Middle frontal gyrus (tissue), 1 donor: ENCODE data around the gene MRPL3.
A peak's percentile ranks its signal among the peaks of the same experiment; 100 is the strongest.

Experiments
- DNase-seq: peaks from one replicate; pipeline ENCODE4 v3.0.0-alpha.2; 2015; ENCODE audit warnings: low spot score; ENCODE audit errors: extremely low spot score

MRPL3 gene

DNA sequence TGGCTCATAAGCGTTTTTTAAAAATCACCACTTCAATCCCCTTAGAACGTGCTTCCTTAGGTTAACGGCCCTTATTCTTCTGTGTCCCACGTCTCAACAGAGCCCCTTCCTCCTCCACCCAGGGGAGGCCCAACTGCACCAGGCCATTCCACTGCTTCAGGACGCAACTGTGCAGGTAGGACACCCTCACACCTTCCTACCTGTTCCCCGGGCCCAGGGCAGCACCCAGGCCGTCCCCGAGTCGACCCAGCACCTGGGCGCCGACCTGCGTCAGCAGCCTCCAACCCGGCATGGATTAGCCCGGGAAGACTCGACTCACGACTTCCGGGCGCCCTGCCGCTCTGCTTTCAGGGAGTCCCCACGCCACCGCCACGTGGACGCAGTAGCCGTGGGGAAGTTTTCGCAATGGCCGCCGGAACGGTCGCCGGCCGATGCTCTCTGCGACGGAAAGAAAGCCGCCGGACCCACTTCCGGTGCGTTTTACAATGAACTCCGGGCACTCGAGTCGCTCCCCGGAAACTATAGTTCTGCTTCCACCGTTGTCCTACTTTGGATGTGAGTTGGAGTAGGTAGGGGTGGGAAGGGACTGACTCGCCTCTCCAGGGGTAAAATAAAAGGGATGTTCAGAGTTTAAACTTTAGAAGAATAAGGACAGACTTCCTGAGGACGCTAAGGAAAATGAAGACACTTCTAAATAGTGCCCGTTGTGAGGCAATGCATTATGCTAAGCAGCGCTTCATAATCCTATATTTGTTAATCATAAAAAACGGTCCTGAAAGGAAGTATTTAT lies at the start of gene MRPL3:
MRPL3 (minus strand) TSS at position 442 of the 790 bp plus-strand sequence; CDS start at position 292, 150 bp downstream.
- peak; percentile 85 for DNase-seq

DNA sequence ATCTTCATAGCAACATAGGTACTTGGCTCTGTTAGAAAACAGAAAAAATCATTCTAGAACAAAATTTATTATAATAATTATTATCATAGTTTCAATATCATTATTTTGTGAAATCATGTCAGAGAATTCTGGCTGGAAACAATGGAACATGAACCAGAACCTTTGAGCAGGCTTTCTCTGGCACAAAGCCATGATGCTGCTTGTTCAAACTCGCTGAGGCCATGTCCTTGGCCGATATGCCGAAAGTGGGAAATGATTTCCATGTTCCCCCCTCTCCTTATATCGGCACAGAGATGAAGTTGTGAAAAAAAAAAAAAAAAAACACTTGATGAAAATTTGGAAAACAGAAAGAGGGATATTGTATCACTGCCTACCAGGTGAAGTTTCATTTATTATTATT lies 49.0 kb upstream of the MRPL3 start:
- DNase-seq: no peak

DNA sequence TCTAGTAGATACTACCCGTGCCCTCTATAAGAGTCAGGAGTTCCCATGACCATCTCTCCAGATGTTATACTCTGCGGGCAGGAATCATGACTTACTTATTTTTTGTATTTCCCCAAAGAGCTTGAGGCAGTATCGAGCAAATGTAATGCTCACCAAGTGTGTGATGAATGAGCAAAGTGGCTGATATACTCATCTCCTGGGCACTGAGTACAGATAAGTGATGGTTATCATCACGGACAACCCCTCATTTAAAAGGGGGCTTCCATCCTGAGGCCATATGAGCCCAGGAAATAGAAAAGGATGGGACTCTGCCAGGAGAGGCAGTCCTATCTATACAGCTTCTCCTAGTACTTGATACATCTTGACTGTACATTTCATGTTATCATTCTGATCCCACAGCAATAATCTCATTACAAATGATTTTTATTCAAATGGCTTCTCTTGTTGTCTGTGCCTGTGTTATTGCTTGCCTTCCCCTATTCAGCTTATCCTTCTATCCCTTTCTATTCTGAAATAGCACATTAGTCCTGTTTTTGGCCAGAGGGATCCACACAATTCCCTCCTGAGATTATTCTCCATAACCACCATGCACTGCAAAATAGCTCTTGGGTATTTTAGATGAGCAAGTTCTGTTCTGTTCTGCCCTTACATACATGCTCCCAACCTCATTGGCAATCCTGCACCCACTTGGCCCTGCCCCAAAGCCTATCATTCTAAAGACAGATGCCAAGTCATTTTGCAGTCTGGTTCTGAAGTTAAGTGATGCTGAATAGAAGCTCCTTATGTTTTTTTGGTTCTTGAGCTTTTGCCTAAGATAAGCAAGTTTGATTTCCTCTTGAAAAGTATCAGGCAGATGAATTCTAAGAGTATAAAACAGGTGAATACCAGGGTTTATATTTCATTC lies 48.0 kb upstream of the MRPL3 start:
- DNase-seq: no peak

DNA sequence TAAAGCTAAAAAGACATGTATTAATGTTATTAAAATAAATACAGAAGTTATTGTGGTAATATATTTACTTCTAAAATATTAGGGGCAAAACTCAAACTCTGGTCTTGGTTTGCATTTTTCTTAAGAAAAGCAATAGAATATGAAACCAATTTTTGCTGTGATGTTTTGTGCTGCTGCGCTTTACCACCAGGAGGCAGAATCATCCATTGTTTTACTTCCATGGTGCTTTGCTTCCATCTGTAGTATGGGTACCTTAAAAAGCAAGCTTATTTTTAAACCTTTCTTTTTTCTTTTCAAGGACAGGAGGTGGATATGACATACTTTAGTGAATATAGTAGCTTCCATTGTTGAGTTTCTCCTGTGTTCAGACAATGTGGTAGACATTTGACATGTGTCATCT lies 46.6 kb upstream of the MRPL3 start:
- no peak for DNase-seq

DNA sequence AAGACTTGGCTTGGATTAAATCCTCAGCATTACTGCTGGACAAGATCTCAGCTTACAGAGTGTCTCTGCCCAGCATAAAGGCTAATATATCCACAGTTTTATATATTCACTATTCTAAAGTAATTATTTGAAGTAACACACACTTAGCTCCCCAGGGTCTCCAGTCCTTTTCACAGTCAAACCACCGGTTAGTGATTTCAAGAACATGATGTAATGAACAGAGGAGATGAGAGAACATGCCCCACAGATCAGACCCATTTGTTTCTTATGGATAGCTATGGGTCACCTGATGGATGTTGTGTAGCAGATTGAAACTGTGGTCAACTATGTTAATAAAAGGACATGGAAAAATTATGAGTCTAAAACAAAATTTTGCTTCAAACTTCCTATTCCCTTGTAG lies 44.8 kb upstream of the MRPL3 start:
- DNase-seq: no peak

DNA sequence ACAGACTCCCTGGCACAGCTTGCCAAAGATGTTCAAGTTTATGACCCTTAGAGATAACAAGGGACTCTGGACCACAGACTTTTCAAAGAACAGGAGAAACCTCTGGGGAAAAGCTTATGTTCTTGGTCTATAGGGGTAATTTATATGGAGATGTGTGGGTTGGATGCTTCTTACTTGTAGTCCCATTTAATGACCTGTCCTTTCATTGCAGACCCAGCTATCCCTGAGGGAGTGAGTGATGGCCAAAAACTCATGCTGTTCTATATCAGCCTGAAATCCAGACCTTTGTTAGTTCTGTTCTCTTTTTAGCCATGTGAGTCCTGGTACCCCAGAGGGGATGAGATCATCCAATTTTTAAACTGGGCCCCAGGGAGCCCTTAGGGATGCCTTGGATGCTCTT lies 43.7 kb upstream of the MRPL3 start:
- DNase-seq: no peak

DNA sequence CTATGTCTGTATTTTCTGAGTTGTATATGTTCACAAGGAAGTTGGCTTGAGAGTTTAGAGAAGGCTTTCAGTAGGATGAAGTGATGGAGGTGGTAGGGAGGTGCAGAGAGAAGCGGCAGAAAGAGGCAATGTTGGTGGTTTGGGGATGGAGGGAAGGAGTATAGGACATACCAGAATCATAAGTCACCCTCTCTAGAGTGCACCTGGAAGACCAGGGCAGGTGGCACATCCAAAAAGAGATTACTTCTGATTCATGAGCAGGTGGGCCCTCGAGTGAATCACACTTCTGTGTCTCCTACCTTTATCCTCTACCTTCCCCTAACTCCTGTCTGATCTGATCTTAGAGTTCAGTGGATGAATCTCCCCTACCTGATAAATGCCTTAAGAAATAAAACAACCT lies 41.8 kb upstream of the MRPL3 start:
- DNase-seq: no peak

DNA sequence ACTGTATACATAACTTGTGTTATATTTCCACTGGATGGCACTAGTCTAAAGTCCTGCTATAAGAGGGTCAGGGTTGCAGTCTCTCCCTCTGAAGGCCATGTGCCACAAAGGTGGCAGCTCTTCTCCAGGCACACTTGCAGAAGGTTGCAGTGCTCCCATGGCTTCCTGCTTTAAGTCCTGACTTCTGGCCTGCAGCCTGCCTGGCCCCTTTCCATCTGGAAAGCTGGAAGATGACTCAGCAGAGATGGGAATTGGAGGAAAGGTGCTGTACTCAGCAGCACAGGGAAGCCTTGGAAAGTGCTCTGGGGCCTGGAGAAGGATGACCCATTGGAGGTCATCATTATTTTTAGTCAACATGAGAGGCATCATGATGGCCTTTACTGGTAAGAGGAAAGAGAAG lies 40.9 kb upstream of the MRPL3 start:
- no peak for DNase-seq

DNA sequence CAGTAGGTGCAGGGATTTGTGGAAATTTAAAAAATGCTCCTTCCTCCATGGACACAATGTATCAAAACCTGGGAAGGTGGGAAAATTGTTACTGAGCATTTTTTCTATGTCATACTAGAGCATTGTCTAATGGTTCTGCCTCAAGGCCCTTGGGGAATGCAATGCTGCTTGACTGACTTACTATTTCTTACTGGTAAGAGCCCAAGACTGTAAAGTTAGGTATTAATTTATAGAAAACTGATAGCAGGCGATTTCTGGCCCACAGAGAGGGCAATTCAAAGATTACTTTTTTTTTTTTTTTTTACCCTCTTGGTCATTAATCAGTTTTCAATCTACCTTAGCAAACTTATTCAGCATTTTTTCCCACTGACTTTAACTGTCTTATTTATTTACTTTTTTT lies 38.5 kb upstream of the MRPL3 start:
- no peak for DNase-seq

DNA sequence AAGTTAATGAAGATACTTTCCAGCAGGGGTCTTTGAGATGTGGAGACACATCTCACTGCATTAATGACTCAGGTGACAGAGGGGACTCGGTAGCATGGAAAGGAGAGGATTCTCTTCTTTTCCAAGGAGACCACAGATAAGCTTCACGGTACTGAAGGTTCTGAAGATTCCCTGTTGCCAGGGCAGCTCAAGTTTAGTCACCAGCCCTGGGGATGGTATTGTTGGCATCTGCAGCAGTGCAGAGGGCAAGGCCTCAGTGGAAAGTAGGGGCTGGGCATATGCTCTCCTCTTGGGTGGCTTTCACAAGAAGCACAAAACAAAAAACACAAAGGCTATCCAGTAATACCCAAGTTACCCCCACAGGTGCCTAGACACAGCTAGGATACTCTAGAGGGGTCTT lies 38.0 kb upstream of the MRPL3 start:
- DNase-seq: no peak

DNA sequence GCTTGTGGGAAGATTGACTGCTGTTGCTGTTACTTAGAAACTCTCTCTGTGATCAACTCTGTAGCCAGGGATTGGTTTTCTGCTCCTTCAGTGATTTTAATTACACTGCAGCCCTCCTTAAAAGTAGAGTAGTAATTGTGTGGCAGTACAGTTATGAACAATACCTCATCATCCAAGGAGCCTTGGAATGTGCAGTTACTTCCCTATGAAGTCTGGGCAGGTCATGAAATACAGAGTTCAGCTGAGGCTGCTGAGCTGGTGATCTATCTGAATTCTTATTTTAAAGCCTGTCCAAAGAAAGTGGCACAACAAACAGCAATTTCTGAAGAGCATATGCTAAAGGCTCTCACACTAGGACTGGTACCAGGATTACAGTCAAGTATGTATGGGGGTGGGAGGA lies 37.4 kb upstream of the MRPL3 start:
- DNase-seq: no peak

DNA sequence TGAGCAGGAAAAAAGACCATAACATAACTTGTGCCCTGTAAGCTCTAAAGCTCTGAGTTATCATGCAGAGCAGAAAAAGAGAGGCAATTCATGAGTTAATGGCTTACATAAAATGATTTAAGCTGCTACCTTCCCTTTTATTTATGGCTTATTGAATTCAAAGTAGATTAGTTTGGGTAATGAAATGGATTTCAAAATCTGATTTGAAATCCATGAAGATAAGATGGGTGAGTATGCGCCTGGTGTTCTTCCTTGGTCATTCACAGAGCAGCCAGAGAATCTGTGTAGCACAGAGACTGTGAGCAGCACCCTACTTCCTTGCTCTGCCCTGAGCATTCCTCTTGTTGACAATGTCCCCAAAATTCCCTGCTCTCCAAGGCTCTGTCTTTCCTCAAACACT lies 36.2 kb upstream of the MRPL3 start:
- no peak for DNase-seq

DNA sequence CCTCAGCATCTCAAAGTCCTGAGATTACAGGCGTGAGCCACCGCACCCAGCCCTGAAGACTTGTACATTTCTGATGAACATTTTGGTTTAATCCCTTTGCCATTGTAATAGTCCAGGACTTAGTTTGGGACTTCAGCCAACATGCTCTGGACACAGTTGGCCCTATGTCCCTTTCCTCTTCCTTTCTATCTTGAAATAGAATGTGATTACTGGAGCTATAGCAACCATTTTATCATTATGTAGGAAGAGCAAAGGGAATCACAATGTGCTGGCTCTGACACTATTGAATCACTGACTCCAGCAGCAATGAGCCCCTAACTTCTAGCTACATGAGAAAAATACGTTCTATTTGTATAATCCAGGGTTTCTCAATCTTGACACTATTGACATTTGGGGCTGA lies 34.8 kb upstream of the MRPL3 start:
- no peak for DNase-seq

DNA sequence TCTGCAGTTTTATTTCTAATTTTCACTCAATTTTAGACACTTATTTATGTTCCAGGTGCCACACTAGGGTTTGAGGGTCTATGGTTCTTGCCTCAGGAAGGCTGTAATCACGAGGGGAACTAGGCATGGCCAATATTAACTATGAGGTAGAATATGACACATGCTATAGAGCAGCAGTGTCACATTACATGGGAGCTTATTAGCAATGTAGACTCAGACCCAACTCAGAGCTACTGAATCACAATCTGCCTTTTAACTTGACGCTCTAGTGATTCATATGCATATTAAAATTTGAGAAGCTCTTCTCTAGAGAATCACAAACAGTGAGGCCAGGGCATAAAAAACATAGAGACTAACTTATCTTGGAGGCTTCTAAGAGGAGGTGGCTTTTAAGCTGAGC lies 32.8 kb upstream of the MRPL3 start:
- no peak for DNase-seq

DNA sequence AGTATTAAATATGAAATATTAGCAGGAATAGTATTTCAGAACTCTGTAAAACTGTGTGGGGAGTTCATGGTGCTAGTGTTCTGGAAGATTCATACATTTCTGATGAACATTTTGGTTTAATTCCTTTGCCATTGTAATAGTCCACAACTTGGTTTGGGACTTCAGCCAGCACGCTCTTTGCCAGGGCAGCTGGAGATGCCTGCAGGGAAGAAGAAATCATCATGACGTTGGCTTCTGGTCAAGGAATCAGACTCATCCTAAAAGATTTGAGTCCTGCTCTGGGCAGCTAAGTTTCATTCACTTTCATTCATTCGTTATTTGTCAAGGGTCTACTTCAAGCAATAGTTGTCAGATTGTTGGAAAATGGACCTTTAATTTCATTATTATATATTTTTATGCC lies 32.4 kb upstream of the MRPL3 start:
- DNase-seq: no peak

DNA sequence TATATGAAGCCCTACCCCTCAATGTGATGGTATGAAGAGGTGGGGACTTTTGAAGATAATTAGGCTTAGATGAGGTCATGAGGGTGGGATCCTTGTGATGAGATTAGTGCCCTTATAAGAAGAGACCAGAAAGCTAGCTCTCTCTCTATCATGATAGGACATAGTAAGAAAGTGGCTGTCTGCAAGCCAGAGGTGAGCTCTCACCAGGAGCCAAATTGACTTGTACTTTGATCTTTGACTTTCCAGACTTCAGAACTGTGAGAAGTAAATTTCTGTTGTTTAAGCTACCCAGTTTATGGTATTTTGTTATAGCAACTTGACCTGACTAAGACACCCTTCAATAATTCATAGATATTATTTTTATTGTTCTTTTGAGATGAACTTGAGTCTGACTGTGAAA lies 29.9 kb upstream of the MRPL3 start:
- DNase-seq: no peak

DNA sequence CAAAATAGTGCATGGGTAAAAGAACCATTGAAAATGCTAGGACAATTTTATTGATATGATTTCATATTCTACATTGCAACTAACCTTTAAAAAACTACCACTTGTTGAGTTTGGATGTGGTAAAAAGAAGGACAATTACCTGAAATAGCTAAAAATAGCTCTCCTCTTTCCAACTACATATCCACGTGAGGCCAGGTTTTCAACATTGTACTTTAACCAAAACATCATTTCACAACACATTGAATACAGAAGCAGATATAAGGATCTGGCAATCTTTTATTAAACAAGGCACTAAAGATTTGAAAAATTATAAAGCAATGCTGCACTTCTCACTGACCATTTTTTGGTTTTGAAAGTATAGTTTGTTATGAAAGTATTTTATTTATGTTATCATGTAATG lies 28.1 kb upstream of the MRPL3 start:
- DNase-seq: no peak

DNA sequence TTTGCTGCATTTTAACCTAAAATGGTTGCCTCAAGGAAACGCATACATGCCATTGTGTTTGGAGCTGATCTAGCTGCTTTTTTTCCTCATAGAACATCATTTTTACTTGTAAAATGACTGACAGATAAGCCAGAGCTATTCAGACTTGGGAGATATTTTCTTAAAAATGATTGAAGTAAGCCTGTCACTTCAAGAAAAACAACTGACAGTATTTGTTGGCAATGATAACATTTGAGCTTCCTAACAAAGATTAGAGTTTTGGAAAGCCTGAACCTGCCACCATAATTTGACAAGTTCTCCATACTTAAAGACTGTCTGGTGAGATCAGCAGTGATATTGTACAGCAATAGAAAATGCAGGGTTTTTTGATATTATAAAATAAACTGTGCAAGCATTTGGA lies 27.6 kb upstream of the MRPL3 start:
- DNase-seq: no peak

DNA sequence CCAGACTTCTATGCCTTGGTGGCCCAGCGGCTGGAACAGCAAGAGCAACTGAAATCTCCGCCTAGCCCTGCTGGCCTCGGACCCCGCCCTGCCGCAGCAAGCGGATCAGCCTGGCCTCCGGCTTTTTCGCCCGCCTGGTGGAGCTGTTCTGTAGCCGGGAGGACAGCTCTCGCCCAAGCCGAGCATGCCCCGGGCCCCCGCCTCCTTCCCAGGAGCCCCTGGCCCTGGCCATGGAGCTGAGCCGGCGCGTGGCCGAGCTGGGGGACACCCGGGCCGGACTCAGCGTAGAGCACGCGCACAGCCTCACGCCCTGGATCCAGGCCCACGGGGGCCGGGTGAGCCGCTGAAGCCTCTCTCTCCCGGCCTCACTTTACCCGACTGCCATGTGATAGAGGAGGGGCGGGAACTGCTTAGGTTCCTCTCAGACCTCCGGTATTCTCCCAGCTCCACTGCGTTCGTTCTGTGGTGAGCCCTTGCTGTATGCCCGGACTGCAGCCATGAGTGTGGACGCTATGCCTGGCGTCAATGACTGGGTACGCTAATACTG lies 24.1 kb upstream of the MRPL3 start:
- no peak for DNase-seq

DNA sequence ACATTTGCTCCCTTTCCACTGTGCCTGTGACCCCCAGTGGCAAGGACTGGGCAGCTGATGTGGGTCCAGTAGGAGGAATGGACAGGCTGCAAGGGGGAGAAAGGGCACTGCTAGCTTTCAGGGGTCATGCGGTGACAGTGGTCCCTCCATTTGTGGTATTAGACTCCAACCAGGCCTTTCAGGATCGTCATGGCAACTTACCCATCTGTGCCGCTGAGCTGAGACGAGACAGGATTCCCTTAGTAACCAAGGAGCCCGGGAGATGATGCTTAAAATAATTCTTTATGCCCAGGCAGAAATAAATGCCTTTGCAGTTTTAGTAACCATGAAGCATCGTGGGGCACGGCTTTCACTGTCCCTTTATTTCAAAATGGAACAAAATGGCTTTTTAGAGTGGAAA lies 15.9 kb upstream of the MRPL3 start:
- no peak for DNase-seq

DNA sequence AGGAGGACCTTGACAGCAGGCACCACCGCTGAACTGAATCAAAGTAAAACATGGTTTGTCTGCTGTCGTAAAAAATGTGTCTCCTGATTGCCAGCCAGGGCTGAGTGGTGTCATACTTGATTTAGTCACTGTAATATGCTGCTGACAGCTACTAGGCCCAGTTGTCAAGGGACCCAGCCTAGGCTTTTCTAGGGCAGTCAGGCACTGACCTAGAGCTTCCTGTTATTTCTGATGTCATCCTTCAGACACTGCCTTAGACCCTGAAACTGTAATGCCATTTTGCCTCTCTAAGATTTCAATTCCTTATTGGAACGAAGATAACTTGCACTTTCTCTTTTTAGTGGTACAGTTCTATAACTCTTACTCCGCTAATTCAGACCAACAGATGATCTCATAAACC lies 2.6 kb upstream of the MRPL3 start:
- DNase-seq: no peak

DNA sequence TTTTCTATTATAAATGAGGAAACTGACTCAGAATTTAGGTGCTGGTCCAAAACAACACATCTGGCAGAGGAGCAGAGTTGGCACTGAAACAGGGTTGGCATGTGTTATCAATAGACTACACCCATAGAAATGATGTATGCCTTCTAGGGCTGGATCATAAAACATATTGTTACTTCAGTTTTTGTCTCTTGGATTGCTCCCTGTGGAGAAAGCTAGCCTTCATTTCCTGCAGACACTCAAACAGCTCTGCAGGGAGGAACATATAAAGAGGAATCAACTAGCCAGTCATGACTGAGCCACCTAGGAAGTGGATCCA lies 507 bp upstream of the MRPL3 start:
- no peak for DNase-seq

DNA sequence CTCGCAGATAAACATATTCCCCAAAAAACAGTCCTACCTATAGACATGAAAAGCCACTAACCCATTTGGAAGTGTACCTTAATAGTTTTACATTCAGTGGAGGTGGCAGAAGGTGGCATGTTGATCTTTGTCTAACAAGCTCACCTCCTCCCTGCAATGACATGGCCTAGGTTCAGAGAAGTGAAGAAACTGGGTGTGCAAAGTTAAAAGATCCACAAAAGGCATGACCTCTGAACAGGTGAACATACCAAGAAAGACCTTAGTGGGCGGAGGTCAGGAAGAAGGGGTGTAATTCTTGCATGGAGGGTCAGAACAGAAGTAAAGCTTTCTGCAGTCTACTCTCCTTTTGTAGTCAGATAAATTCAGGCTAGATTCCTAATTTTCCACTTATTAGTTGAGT lies 822 bp downstream of the MRPL3 start:
- DNase-seq: no peak
